GM18867 (cell line): ENCODE data around the gene MBNL1.

Source experiments
- ATAC-seq: cut with Tn5 transposase; IDR thresholded peaks from one replicate; pipeline ENCODE4 v1.9.1; 2021; ENCODE audit warnings: mild to moderate bottlenecking, moderate library complexity; ENCODE audit not compliant: unreplicated experiment

MBNL1 gene

GRCh38 chr3:152251916-152252315 lies 16.8 kb upstream of the MBNL1 start:
- ATAC-seq, result no peak

- ATAC-seq, result no peak
Observed at GRCh38 chr3:152252755-152253154, 16.0 kb upstream of the MBNL1 start.

- ATAC-seq, result no peak
Observed at GRCh38 chr3:152253514-152253913, 15.2 kb upstream of the MBNL1 start.

- ATAC-seq, result peak; percentile 32
Observed at GRCh38 chr3:152254041-152254440, 14.7 kb upstream of the MBNL1 start.

- ATAC-seq, result no peak
Observed at GRCh38 chr3:152255290-152255689, 13.4 kb upstream of the MBNL1 start.

GRCh38 chr3:152256851-152257562 lies 11.7 kb upstream of the MBNL1 start:
- ATAC-seq, result peak; percentile 13

GRCh38 chr3:152257563-152258035 lies 11.1 kb upstream of the MBNL1 start:
- peak; percentile 88 for ATAC-seq

GRCh38 chr3:152258448-152259393 lies 10.0 kb upstream of the MBNL1 start:
- no peak for ATAC-seq

GRCh38 chr3:152259468-152259867 lies 9.3 kb upstream of the MBNL1 start:
- ATAC-seq, result no peak

- no peak for ATAC-seq
Observed at GRCh38 chr3:152260026-152260425, 8.7 kb upstream of the MBNL1 start.

- ATAC-seq, result no peak
Observed at GRCh38 chr3:152260529-152260928, 8.2 kb upstream of the MBNL1 start.

GRCh38 chr3:152261329-152261728 lies 7.4 kb upstream of the MBNL1 start:
- ATAC-seq, result no peak

GRCh38 chr3:152263711-152264110 lies 5.0 kb upstream of the MBNL1 start:
- no peak for ATAC-seq

- ATAC-seq, result no peak
Observed at GRCh38 chr3:152264378-152264777, 4.4 kb upstream of the MBNL1 start.

- no peak for ATAC-seq
Observed at GRCh38 chr3:152266221-152266995, 2.3 kb upstream of the MBNL1 start.

- ATAC-seq, result no peak
Observed at GRCh38 chr3:152267831-152268554, 736 bp upstream of the MBNL1 start.

GRCh38 chr3:152269056-152269830 lies 514 bp downstream of the MBNL1 start:
- peak; percentile 73 for ATAC-seq

GRCh38 chr3:152269831-152270734 lies 1.4 kb downstream of the MBNL1 start:
- no peak for ATAC-seq

GRCh38 chr3:152270937-152271336 lies 2.2 kb downstream of the MBNL1 start:
- ATAC-seq, result no peak
